22Rv1 (cell line): ENCODE measurements around the gene AIFM1.

Experiments used
- ZFX ChIP-seq: fragments of 450-650 bp; IDR thresholded peaks from 2 replicates; pipeline ENCODE4 v1.6.1; 2017; ENCODE audit warnings: antibody characterized with exemption, borderline replicate concordance
- TF ChIP-seq, protein P1 (sequence below): fragments of 450-650 bp; IDR thresholded peaks from 2 replicates; pipeline ENCODE4 v1.5.1; 2017; ENCODE audit warnings: mild to moderate bottlenecking

DNA sequence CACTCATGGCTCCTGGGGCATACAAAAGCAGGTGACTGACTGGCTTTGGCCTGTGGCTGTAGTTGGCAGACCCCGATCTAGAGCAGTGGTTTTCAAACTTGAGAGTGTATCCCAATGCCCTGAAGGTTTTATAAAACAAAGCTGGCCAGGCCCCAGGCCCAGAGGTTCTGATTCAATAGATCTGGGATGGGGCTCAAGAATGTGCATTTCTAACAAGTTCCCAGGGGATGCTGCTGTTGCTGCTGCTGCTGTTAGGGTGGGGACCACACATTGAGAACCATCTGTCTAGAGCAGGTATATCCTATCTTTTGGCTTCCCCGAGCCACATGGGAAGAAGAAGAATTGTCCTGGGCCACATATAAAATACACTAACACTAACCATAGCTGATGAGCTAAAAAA lies 7.3 kb downstream of the AIFM1 start:
- TF ChIP-seq, protein P1, sequence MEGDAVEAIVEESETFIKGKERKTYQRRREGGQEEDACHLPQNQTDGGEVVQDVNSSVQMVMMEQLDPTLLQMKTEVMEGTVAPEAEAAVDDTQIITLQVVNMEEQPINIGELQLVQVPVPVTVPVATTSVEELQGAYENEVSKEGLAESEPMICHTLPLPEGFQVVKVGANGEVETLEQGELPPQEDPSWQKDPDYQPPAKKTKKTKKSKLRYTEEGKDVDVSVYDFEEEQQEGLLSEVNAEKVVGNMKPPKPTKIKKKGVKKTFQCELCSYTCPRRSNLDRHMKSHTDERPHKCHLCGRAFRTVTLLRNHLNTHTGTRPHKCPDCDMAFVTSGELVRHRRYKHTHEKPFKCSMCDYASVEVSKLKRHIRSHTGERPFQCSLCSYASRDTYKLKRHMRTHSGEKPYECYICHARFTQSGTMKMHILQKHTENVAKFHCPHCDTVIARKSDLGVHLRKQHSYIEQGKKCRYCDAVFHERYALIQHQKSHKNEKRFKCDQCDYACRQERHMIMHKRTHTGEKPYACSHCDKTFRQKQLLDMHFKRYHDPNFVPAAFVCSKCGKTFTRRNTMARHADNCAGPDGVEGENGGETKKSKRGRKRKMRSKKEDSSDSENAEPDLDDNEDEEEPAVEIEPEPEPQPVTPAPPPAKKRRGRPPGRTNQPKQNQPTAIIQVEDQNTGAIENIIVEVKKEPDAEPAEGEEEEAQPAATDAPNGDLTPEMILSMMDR, result no peak
- TF ChIP-seq ZFX, result no peak
